Ureter (tissue), 1 donor: ENCODE results near the gene SYNE1. TPM values are rescaled to one million over a fixed set of nuclear protein-coding genes. Genes with fewer than 3 reads are reported as not detected.
A peak's percentile ranks its signal among the peaks of the same experiment; 100 is the strongest.

ENCODE experiments used
- DNase-seq: peaks from one replicate; pipeline ENCODE4 v3.0.0-alpha.2; 2020; ENCODE audit warnings: low spot score
- total RNA-seq: library from RNA; stranded (reverse); gene quantifications from one replicate; pipeline ENCODE4 v1.2.4, GENCODE V29; 2023
- donor health status: DM: yes; HTN: yes; CAD: no.

The SYNE1 gene
- total RNA-seq, 1 donor from 2014 or later = 197 TPM

DNA sequence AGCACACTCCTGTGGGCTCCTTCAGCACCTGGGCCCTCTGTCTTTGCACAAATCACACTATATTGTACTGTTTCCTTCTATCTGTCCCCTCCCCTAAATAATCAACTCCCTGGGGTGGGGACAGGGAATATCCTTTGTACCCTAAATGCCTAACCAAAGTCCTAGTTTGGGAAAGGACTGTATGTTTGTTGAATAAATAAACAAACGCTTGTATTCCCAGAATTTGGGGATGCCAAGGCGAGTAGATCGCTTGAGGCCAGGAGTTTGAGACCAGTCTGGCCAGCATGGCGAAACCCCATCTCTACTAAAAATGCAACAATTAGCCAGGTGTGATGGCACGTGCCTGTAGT, 322.7 kb downstream of the SYNE1 start:
- DNase-seq = no peak

- no peak for DNase-seq
Observed at GRCh38 chr6:152313542-152314482, 323.4 kb downstream of the SYNE1 start.

- DNase-seq = no peak
Observed at GRCh38 chr6:152312434-152312833, 324.7 kb downstream of the SYNE1 start.

GRCh38 chr6:152310371-152310954, 326.7 kb downstream of the SYNE1 start:
- DNase-seq = no peak

GRCh38 chr6:152309648-152310047, 327.5 kb downstream of the SYNE1 start:
- no peak for DNase-seq

DNA sequence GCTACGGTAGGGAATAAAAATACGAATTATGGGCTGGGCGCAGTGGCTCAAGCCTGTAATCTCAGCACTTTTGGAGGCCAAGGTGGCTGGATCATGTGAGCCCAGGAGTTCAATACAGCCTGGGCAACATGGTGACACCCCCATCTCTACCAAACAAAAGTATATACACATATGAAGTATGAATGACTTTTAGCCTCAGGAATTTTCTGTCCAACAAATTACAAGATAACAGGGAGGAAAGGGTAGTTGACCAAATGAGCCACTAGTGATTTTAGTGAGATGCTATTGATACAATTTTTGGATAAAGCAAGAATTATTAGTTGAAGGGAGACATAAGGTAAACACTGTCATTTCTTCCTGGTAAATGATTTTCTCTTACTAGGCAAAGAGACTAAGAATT, 328.2 kb downstream of the SYNE1 start:
- DNase-seq = no peak

- DNase-seq = no peak
Observed at GRCh38 chr6:152308306-152308705, 328.9 kb downstream of the SYNE1 start.

GRCh38 chr6:152305672-152306071, 331.5 kb downstream of the SYNE1 start:
- no peak for DNase-seq

GRCh38 chr6:152301765-152302568, 335.2 kb downstream of the SYNE1 start:
- DNase-seq = peak; percentile 87

- no peak for DNase-seq
Observed at GRCh38 chr6:152301021-152301764, 336.0 kb downstream of the SYNE1 start.

DNA sequence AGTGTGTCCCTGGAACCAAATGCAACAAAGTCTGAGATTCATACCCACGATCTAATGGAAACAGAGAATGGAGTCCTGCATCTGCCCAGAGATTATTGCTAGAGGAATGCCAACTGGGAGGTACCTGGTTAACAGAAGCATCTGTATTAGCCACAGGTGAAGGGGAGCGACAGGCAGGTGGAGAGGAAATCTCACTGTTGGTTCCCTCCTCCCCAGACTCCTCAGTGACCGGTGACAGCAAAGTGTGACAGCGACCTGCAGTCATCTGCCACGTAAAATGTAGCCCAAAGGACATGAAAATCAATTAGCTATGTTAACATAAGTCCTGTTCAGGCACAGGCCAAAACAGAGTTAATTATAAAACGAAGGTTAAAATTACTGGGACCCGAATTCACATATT, 336.6 kb downstream of the SYNE1 start:
- DNase-seq = no peak

- DNase-seq = no peak
Observed at GRCh38 chr6:152298848-152299735, 338.1 kb downstream of the SYNE1 start.

- DNase-seq = no peak
Observed at GRCh38 chr6:152298055-152298647, 339.0 kb downstream of the SYNE1 start.

DNA sequence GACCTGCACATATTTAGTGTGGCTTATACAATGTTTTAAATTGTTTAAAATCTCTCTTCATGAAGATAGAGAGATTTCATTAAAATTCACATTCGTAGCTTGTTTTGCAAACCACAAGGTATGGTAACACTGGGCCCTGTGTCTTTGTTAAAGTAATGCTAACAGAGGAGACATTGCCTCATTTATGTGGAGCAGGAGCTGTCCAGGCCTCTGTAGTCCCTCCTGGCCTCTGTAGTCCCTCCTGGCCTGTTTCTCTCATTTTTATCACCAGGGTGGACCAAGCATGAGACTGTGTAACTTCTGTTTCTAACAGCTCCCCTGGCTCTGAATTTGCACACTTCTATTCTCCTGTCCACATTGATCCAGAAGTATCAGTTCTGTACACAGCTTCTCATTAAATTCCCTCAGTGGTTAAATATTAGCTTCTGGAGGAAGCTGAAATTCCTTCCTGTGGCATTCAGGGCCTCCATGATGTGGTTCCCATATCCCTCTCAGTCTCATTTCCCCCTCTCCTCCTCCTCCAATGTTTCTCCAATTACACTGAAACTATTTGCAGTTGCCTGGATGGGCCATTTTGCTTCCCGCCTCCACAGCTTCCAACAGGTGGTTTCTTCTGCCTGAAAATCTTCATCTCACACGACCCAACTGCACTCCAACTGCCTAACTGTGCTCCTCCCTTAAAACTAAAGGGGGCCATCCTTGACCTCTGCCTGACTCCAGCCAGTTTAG, 340.4 kb downstream of the SYNE1 start:
- DNase-seq = no peak

- no peak for DNase-seq
Observed at GRCh38 chr6:152295920-152296319, 341.2 kb downstream of the SYNE1 start.

DNA sequence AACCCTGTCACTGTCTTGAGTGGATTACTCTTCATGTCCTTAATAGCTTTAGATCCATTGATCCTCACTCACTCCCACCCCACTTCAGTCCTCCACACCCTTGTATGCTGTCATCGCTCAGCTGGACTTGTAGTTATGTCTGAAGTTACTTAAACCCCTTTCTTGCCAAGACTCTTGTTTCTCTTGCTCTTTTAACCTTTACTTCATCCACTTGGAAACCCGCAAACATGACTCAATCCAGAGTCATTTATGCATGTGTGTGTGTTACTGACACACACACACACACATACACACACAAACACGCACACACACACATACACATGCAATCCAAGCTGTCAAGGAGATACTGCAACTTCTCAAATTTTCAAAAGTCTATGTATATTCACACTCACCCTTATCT, 341.8 kb downstream of the SYNE1 start:
- no peak for DNase-seq

DNA sequence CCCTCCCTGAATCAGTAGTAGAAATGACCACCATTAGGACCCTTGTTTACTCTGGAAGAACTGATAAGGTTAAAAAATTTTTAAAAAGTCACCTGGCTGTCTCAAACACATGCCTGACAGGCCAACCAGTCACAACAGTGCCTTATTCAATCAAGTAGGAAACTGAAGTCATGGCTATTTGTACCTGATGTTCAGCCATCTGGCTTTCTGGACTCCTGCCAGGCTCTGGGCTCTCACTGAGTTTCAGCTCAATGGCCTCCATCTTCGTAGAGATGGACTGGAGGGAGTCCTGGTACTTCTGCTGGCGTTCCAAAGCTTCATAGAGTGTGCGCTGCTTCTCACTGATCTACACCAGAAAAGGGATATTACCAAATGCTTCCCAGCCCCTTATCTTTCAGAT, 343.8 kb downstream of the SYNE1 start:
- no peak for DNase-seq

DNA sequence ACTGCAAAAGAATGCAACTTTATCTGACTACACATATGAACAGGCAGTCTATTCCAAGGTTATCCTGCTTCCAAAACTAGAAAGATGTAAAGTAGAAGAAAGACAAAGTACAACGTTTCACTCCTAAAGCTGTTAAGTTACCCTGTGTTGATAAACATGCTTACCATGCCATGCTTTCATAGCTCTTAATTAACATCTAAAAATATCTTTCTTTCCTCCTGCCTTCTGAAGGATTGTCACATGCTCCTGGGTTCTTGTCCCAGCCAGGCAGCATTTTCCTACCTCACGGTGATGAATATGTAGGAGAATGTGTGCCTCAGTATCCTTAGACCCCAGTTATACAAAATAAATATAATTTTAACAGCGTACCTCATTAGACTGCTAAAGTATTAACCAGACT, 344.6 kb downstream of the SYNE1 start:
- DNase-seq = no peak

GRCh38 chr6:152290693-152291092, 346.5 kb downstream of the SYNE1 start:
- DNase-seq = no peak
